Inflammatory macrophage (primary cell): ENCODE data around the gene SNX15.

Experiments used
- DNase-seq, 2 donors: peaks; one replicate each; pipeline ENCODE4 v3.0.0-alpha.2; 2020 to 2022

SNX15 gene

DNA sequence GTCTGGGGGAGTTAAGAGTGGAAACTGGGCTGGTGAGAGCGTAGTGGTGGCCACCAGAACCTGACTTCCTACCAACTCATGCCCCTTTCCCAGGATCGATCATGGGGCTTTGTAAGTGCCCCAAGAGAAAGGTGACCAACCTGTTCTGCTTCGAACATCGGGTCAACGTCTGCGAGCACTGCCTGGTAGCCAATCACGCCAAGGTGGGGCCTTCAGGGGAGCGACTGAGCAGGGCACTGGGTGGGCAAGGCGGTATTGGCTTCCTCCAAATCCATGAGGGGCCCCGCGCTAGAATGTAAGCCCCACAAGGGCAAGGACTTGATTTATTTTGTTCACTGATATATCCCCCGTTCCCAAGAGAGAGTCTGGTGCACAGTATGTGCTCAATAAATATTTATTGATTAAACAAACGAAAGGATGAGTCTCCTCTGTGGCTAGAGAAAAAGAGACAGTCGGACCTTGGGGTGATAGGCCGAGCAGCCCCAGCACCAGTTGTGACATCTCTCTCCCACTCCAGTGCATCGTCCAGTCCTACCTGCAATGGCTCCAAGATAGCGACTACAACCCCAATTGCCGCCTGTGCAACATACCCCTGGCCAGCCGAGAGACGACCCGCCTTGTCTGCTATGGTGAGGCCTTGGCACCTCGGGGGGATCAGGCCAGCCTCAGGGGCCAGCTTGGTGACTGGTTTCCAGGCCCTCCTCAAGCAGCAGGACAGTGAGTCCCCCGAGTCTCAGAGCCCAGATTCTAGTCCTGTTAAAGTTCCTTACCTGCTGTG, 57.5 kb downstream of the SNX15 start:
- DNase-seq: no peak

DNA sequence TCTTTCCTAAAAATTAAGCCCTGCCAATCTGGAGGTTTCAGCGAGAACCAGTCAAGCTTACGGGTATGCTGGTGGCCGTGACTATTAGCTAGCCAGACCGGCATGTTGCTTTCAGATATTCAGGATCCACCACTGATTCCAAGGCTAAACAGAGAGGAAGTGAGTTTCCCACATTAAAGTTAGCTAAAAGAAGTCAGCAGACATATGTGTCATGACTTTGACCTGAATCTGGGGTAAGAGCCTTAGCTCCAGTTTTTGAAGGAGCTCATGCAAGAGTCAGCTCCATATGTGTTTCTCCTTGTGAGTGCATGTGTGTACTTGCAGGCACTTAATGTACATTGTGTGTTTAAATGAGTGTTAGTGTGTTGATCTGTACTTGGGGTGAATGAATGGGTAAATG, 58.2 kb downstream of the SNX15 start:
- DNase-seq: peak; percentile 48 to 77

DNA sequence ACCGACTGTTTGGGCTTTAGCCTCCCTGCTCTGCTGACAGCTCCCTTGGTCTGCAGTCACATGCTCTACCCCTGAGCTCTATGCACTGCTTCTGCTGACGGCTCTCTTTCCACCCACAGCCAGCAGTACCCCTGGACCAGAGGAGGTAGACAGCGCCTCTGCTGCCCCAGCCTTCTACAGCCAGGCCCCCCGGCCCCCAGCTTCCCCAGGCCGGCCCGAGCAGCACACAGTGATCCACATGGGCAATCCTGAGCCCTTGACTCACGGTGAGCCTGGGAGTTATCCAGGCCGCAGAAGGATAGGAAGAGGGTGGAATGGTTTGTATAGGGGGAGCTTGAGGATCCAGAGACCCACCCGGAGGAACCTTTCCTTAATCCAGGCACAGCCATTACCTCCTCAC, 59.6 kb downstream of the SNX15 start:
- no peak for DNase-seq

DNA sequence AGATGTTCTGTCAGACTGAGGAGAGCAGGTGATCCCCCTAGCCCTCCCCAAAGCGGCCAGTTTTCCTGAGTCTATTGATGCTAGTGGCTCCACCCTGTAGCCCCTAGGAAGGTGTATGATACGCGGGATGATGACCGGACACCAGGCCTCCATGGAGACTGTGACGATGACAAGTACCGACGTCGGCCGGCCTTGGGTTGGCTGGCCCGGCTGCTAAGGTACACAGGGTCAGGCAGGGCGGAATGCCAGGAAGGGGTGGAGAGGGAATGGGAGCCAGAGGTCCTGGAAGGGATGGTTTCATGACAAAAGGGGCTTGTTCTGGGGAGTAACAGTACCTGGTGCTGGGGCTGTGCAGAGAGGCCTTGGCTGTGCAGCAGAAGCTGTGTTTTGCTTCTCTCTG, 60.0 kb downstream of the SNX15 start:
- no peak for DNase-seq

DNA sequence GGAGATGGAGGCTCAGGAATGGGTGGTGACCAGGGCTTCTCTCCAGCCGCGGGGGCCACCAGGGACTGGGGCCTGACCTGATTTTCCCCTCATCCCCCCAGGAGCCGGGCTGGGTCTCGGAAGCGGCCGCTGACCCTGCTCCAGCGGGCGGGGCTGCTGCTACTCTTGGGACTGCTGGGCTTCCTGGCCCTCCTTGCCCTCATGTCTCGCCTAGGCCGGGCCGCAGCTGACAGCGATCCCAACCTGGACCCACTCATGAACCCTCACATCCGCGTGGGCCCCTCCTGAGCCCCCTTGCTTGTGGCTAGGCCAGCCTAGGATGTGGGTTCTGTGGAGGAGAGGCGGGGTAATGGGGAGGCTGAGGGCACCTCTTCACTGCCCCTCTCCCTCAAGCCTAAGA, 60.6 kb downstream of the SNX15 start:
- no peak for DNase-seq

DNA sequence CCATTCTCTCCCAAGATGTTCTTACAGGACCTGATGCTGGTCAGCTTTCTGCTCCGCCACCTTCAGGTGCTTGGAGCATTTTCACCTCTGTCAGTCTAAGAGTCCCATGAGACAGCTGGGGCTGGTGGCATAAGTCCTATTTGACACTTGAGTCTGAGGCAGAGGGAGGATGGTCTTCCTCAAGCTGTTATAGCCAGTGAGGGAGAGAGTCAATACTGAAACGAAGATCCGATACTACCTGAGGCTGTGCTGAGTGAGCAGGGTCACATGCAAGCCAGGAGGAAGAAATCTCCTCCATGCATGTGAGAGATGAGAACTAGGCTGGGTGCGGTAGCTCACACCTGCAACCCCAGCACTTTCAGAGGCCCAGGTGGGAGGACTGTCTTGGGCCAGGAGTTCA, 62.4 kb downstream of the SNX15 start:
- no peak for DNase-seq
